ENCODE results near the gene VAV1. TPM values are rescaled to one million over a fixed set of nuclear protein-coding genes. Genes with fewer than 3 reads are reported as not detected.
A peak's percentile ranks its signal among the peaks of the same experiment; 100 is the strongest.

The VAV1 gene
- total and polyA plus RNA-seq, 2 of the 13 experiments (the other 11 are each of a cell fraction or from before 2014, with no cell fraction given) = not detected

DNA sequence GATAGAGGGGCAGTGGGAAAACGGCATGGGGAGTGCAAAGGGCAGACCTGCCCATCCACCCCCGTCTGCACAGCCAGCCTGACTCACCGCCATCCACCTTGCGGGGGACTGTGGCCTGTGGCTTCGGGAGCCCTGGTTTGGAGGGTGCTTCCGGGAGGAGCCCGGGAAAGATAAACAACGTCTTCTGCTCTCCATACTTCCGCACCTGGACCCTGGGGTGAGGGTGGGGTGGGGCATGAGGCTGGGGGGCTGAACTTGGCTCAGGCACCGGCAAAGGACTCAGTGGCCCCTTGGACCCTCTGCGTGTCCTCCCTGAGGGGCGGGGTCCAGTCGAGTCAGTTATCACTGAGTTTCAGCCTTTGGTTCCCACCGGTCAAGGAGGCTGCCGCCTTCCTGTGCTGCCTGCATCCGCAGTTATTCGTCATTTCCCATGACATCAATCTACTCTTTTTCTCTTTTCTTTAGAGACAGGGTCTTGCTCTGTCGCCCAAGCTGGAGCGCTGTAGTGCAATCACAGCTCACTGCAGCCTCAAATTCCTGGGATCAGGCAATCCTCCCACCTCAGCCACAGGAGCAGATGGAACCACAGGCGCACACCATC is 38.3 kb upstream of the VAV1 start (continued):
- 0 out of 2 replicates have a peak, but pooled peaks have one; percentile 24 for TF ChIP-seq CBX5 (CRISPR knock-in tag; IDR thresholded peaks at IDR 0.05; ENCODE audit: borderline replicate concordance)
- TF ChIP-seq RXRB (CRISPR knock-in tag; IDR thresholded peaks at IDR 0.05; ENCODE audit: borderline replicate concordance) = peak; percentile 60; the same call in 1 of the 2 replicates
- TF ChIP-seq ZNF501 (CRISPR knock-in tag; IDR thresholded peaks at IDR 0.05) = peak; percentile 54; the same call in 1 of the 2 replicates
- TF ChIP-seq DNMT3B (CRISPR knock-in tag; conservative IDR thresholded peaks at IDR 0.05) = no peak
- 0 out of 2 replicates have a peak, but pooled peaks have one; percentile 17 for TF ChIP-seq GABPA (IDR thresholded peaks at IDR 0.05; ENCODE audit: low read depth, low read length)
- peak; percentile 82 for TF ChIP-seq GABPA (CRISPR knock-in tag; IDR thresholded peaks at IDR 0.05; ENCODE audit: low read depth)
- TF ChIP-seq MXI1 (IDR thresholded peaks at IDR 0.05; ENCODE audit: borderline replicate concordance, low read depth, low read length) = peak; percentile 54; the same call in 1 of the 3 replicates
- no peak for TF ChIP-seq TCF12 (IDR thresholded peaks at IDR 0.05)
- peak; percentile 45; the same call in 1 of the 2 replicates for TF ChIP-seq TCF12 (CRISPR knock-in tag; IDR thresholded peaks at IDR 0.05)
- peak in 1 of 2 experiments; percentile 54; a peak in 1 of 4 replicates for TF ChIP-seq POLR2A (IDR thresholded peaks at IDR 0.05; ENCODE audit: insufficient read depth in 1 of 2, low read depth in 2 of 2, low read length in 2 of 2)
- no peak for TF ChIP-seq THYN1 (CRISPR knock-in tag; IDR thresholded peaks at IDR 0.05; ENCODE audit: borderline replicate concordance, low read depth)
- 0 out of 2 replicates have a peak, but pooled peaks have one; percentile 17 for TF ChIP-seq NR2F6 (IDR thresholded peaks at IDR 0.05)
- TF ChIP-seq NR2F6 (CRISPR knock-in tag; IDR thresholded peaks at IDR 0.05) = peak; percentile 38; the same call in 1 of the 2 replicates
- TF ChIP-seq MEF2D (CRISPR knock-in tag; IDR thresholded peaks at IDR 0.05) = 0 out of 2 replicates have a peak, but pooled peaks have one; percentile 40
- TF ChIP-seq, protein P1, sequence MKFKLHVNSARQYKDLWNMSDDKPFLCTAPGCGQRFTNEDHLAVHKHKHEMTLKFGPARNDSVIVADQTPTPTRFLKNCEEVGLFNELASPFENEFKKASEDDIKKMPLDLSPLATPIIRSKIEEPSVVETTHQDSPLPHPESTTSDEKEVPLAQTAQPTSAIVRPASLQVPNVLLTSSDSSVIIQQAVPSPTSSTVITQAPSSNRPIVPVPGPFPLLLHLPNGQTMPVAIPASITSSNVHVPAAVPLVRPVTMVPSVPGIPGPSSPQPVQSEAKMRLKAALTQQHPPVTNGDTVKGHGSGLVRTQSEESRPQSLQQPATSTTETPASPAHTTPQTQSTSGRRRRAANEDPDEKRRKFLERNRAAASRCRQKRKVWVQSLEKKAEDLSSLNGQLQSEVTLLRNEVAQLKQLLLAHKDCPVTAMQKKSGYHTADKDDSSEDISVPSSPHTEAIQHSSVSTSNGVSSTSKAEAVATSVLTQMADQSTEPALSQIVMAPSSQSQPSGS (CRISPR knock-in tag; IDR thresholded peaks at IDR 0.05) = no peak
- TF ChIP-seq ETV5 (CRISPR knock-in tag; IDR thresholded peaks at IDR 0.05; ENCODE audit: borderline replicate concordance) = peak; percentile 92
- peak; percentile 27 for TF ChIP-seq SKI (IDR thresholded peaks at IDR 0.05; ENCODE audit: partially characterized antibody)
- TF ChIP-seq ARHGAP35 (CRISPR knock-in tag; IDR thresholded peaks at IDR 0.05; ENCODE audit: borderline replicate concordance) = no peak
- TF ChIP-seq, protein P2, sequence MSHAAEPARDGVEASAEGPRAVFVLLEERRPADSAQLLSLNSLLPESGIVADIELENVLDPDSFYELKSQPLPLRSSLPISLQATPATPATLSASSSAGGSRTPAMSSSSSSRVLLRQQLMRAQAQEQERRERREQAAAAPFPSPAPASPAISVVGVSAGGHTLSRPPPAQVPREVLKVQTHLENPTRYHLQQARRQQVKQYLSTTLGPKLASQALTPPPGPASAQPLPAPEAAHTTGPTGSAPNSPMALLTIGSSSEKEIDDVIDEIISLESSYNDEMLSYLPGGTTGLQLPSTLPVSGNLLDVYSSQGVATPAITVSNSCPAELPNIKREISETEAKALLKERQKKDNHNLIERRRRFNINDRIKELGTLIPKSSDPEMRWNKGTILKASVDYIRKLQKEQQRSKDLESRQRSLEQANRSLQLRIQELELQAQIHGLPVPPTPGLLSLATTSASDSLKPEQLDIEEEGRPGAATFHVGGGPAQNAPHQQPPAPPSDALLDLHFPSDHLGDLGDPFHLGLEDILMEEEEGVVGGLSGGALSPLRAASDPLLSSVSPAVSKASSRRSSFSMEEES (CRISPR knock-in tag; IDR thresholded peaks at IDR 0.05) = 0 out of 2 replicates have a peak, but pooled peaks have one; percentile 32
- TF ChIP-seq, protein P3, sequence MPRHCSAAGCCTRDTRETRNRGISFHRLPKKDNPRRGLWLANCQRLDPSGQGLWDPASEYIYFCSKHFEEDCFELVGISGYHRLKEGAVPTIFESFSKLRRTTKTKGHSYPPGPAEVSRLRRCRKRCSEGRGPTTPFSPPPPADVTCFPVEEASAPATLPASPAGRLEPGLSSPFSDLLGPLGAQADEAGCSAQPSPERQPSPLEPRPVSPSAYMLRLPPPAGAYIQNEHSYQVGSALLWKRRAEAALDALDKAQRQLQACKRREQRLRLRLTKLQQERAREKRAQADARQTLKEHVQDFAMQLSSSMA (CRISPR knock-in tag; IDR thresholded peaks at IDR 0.05) = 0 out of 2 replicates have a peak, but pooled peaks have one; percentile 27
- TF ChIP-seq, protein P4, sequence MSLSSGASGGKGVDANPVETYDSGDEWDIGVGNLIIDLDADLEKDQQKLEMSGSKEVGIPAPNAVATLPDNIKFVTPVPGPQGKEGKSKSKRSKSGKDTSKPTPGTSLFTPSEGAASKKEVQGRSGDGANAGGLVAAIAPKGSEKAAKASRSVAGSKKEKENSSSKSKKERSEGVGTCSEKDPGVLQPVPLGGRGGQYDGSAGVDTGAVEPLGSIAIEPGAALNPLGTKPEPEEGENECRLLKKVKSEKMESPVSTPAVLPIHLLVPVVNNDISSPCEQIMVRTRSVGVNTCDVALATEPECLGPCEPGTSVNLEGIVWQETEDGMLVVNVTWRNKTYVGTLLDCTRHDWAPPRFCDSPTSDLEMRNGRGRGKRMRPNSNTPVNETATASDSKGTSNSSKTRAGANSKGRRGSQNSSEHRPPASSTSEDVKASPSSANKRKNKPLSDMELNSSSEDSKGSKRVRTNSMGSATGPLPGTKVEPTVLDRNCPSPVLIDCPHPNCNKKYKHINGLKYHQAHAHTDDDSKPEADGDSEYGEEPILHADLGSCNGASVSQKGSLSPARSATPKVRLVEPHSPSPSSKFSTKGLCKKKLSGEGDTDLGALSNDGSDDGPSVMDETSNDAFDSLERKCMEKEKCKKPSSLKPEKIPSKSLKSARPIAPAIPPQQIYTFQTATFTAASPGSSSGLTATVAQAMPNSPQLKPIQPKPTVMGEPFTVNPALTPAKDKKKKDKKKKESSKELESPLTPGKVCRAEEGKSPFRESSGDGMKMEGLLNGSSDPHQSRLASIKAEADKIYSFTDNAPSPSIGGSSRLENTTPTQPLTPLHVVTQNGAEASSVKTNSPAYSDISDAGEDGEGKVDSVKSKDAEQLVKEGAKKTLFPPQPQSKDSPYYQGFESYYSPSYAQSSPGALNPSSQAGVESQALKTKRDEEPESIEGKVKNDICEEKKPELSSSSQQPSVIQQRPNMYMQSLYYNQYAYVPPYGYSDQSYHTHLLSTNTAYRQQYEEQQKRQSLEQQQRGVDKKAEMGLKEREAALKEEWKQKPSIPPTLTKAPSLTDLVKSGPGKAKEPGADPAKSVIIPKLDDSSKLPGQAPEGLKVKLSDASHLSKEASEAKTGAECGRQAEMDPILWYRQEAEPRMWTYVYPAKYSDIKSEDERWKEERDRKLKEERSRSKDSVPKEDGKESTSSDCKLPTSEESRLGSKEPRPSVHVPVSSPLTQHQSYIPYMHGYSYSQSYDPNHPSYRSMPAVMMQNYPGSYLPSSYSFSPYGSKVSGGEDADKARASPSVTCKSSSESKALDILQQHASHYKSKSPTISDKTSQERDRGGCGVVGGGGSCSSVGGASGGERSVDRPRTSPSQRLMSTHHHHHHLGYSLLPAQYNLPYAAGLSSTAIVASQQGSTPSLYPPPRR (CRISPR knock-in tag; IDR thresholded peaks at IDR 0.05; ENCODE audit: borderline replicate concordance) = peak; percentile 23; the same call in 1 of the 2 replicates
- TF ChIP-seq ZNF746 (CRISPR knock-in tag; IDR thresholded peaks at IDR 0.05) = peak; percentile 50; the same call in 1 of the 2 replicates
- 0 out of 2 replicates have a peak, but pooled peaks have one; percentile 35 for TF ChIP-seq HNRNPL (IDR thresholded peaks at IDR 0.05; ENCODE audit: low read depth, low read length)
